ENCODE results near the gene GALNT18. TPM values are rescaled to one million over a fixed set of nuclear protein-coding genes. Genes with fewer than 3 reads are reported as not detected.

Gene GALNT18
- total and polyA plus RNA-seq, 4 donors = 2.1 to 11.0 (median 3.8) TPM

DNA sequence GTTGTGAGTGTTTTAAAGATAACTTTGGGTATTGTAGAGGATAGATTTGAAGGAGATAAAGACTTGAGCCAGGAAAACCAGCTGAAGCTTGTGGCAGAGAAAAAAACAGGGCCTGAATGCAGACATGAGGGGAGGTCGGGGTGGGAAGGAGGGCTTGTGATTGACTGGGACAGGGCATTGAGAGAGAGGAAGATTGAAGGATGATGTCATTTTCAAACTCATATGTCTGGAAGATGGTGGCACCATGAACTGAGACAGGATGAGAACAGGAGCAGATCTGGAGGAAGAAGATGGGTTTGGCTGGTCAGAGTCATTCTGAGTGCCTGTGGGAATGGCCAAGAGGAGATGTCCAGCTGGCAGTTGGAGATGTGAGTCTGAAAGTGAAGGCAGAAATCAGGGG, 283.5 kb downstream of the GALNT18 start:
- WGBS = 91% methylated on average over 1 of the region's 1 CpG
- Histone ChIP-seq H3K4me1 (ENCODE audit: control insufficient read depth in 4 of 4, insufficient read depth in 4 of 4, low read length in 3 of 4) (no peaks in the 10 kb centered on the region), H3K36me3 (ENCODE audit: control insufficient read depth in 4 of 4, insufficient read depth in 3 of 4, low read depth in 1 of 4, low read length in 3 of 4) (peaks cover 0 to 48% (median 11%) of the 10 kb centered on the region in 4 donors), H3K4me3 (ENCODE audit: low read depth in 1 of 3, low read length in 3 of 3) (no peak overlapping the region), H3K9me3 (ENCODE audit: control insufficient read depth in 4 of 4, low read length in 3 of 4) (no peaks in the 10 kb centered on the region), H3K27ac (ENCODE audit: low read depth in 1 of 2, low read length in 2 of 2) (no peak overlapping the region), H3K27me3 (ENCODE audit: control insufficient read depth in 4 of 4, insufficient read depth in 4 of 4, low read length in 3 of 4) (no peaks in the 10 kb centered on the region), H3K9ac (ENCODE audit: low read depth in 1 of 2, low read length in 2 of 2) (no peak overlapping the region)
- TF ChIP-seq GABPA (IDR thresholded peaks at IDR 0.05 in 1 of 2, conservative IDR thresholded peaks at IDR 0.05 in 1 of 2) = no peak
- no peak for TF ChIP-seq TAF1 (conservative IDR thresholded peaks at IDR 0.05)
- no peak for TF ChIP-seq YY1 (IDR thresholded peaks at IDR 0.05)
- no peak for TF ChIP-seq SP1 (IDR thresholded peaks at IDR 0.05)
- no peak for TF ChIP-seq JUND (IDR thresholded peaks at IDR 0.05)
- TF ChIP-seq FOXA2 (IDR thresholded peaks at IDR 0.05) = no peak
- TF ChIP-seq, protein P1, sequence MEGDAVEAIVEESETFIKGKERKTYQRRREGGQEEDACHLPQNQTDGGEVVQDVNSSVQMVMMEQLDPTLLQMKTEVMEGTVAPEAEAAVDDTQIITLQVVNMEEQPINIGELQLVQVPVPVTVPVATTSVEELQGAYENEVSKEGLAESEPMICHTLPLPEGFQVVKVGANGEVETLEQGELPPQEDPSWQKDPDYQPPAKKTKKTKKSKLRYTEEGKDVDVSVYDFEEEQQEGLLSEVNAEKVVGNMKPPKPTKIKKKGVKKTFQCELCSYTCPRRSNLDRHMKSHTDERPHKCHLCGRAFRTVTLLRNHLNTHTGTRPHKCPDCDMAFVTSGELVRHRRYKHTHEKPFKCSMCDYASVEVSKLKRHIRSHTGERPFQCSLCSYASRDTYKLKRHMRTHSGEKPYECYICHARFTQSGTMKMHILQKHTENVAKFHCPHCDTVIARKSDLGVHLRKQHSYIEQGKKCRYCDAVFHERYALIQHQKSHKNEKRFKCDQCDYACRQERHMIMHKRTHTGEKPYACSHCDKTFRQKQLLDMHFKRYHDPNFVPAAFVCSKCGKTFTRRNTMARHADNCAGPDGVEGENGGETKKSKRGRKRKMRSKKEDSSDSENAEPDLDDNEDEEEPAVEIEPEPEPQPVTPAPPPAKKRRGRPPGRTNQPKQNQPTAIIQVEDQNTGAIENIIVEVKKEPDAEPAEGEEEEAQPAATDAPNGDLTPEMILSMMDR (IDR thresholded peaks at IDR 0.05; ENCODE audit: low read depth, low read length, missing input control) = no peak
- TF ChIP-seq, protein P2, sequence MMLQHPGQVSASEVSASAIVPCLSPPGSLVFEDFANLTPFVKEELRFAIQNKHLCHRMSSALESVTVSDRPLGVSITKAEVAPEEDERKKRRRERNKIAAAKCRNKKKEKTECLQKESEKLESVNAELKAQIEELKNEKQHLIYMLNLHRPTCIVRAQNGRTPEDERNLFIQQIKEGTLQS (IDR thresholded peaks at IDR 0.05) = no peak
- TF ChIP-seq RAD21 (IDR thresholded peaks at IDR 0.05) = no peak
- TF ChIP-seq, protein P3, sequence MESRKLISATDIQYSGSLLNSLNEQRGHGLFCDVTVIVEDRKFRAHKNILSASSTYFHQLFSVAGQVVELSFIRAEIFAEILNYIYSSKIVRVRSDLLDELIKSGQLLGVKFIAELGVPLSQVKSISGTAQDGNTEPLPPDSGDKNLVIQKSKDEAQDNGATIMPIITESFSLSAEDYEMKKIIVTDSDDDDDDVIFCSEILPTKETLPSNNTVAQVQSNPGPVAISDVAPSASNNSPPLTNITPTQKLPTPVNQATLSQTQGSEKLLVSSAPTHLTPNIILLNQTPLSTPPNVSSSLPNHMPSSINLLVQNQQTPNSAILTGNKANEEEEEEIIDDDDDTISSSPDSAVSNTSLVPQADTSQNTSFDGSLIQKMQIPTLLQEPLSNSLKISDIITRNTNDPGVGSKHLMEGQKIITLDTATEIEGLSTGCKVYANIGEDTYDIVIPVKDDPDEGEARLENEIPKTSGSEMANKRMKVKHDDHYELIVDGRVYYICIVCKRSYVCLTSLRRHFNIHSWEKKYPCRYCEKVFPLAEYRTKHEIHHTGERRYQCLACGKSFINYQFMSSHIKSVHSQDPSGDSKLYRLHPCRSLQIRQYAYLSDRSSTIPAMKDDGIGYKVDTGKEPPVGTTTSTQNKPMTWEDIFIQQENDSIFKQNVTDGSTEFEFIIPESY (IDR thresholded peaks at IDR 0.05) = no peak
- no peak for TF ChIP-seq RXRA (IDR thresholded peaks at IDR 0.05)
- TF ChIP-seq NR2F2 (IDR thresholded peaks at IDR 0.05) = no peak
- TF ChIP-seq EGR1 (IDR thresholded peaks at IDR 0.05; ENCODE audit: low read depth in 2 of 2) = no peak
- TF ChIP-seq, protein P4, sequence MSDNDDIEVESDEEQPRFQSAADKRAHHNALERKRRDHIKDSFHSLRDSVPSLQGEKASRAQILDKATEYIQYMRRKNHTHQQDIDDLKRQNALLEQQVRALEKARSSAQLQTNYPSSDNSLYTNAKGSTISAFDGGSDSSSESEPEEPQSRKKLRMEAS (IDR thresholded peaks at IDR 0.05) = no peak
- TF ChIP-seq, protein P5, sequence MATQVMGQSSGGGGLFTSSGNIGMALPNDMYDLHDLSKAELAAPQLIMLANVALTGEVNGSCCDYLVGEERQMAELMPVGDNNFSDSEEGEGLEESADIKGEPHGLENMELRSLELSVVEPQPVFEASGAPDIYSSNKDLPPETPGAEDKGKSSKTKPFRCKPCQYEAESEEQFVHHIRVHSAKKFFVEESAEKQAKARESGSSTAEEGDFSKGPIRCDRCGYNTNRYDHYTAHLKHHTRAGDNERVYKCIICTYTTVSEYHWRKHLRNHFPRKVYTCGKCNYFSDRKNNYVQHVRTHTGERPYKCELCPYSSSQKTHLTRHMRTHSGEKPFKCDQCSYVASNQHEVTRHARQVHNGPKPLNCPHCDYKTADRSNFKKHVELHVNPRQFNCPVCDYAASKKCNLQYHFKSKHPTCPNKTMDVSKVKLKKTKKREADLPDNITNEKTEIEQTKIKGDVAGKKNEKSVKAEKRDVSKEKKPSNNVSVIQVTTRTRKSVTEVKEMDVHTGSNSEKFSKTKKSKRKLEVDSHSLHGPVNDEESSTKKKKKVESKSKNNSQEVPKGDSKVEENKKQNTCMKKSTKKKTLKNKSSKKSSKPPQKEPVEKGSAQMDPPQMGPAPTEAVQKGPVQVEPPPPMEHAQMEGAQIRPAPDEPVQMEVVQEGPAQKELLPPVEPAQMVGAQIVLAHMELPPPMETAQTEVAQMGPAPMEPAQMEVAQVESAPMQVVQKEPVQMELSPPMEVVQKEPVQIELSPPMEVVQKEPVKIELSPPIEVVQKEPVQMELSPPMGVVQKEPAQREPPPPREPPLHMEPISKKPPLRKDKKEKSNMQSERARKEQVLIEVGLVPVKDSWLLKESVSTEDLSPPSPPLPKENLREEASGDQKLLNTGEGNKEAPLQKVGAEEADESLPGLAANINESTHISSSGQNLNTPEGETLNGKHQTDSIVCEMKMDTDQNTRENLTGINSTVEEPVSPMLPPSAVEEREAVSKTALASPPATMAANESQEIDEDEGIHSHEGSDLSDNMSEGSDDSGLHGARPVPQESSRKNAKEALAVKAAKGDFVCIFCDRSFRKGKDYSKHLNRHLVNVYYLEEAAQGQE (IDR thresholded peaks at IDR 0.05) = no peak
- no peak for TF ChIP-seq HNF4A (conservative IDR thresholded peaks at IDR 0.05)
- no peak for TF ChIP-seq HNF4G (IDR thresholded peaks at IDR 0.05)
- no peak for DNase-seq (ENCODE audit: low spot score)

Measured in liver (tissue), 9 donors.